ENCODE data around the gene ZNF503.

ZNF503 gene

GRCh38 chr10:75398692-75399460 lies 2.7 kb downstream of the ZNF503 start:
- TF ChIP-seq CTCF (IDR thresholded peaks at IDR 0.05), result no peak

- TF ChIP-seq CTCF (IDR thresholded peaks at IDR 0.05), result no peak
These were observed 3.3 kb downstream of the ZNF503 start for GRCh38 chr10:75398200-75398691.

GRCh38 chr10:75397496-75398199 lies 3.9 kb downstream of the ZNF503 start:
- TF ChIP-seq CTCF (IDR thresholded peaks at IDR 0.05), result no peak

- TF ChIP-seq CTCF (IDR thresholded peaks at IDR 0.05), result no peak
These were observed 4.7 kb downstream of the ZNF503 start for GRCh38 chr10:75396631-75397495.

GRCh38 chr10:75395932-75396630 lies 5.5 kb downstream of the ZNF503 start:
- no peak for TF ChIP-seq CTCF (IDR thresholded peaks at IDR 0.05)

- TF ChIP-seq CTCF (IDR thresholded peaks at IDR 0.05), result peak; percentile 97
These were observed 6.3 kb downstream of the ZNF503 start for GRCh38 chr10:75395066-75395931.
